HEK293 (cell line): ENCODE results near the gene TEX52.

ENCODE experiments used
- CTCF ChIA-PET: fragments of 350-600 bp; formaldehyde crosslinking; extraction: SDS; loops from one replicate; lab custom pipeline; 2021; ENCODE audit warnings: antibody characterized with exemption; lab: Yijun Ruan, JAX
- POLR2A ChIA-PET: fragments of 300-600 bp; formaldehyde crosslinking; extraction: SDS; loops from one replicate; lab custom pipeline; 2020; ENCODE audit warnings: antibody characterized with exemption, inconsistent platforms; lab: Yijun Ruan, JAX
- H3K27ac ChIP-seq: fragments of 200-500 bp; sonication (Bioruptor generic); 2 replicates; pipeline ENCODE4 v1.5.1; 2014; ENCODE audit warnings: low read depth, low read length, control low read depth, inconsistent platforms; ENCODE audit errors: extremely low read depth
- H3K36me3 ChIP-seq, 2 experiments: fragments of 200-500 bp in 1 of 2; sonication (Bioruptor generic) in 1 of 2; 1 replicate in 1 of 2; 2 replicates in 1 of 2; pipeline ENCODE4 v1.5.1; 2014 to 2017; ENCODE audit warnings: inconsistent platforms in 2 of 2, low read length in 2 of 2; ENCODE audit not compliant: control insufficient read depth in 2 of 2, insufficient read depth in 1 of 2
- H3K4me1 ChIP-seq: fragments of 200-500 bp; sonication (Bioruptor generic); 2 replicates; pipeline ENCODE4 v1.5.1; 2014; ENCODE audit warnings: mild to moderate bottlenecking, low read length, inconsistent platforms; ENCODE audit not compliant: control insufficient read depth, insufficient read depth
- H3K4me3 ChIP-seq: 2 replicates; pipeline ENCODE4 v1.5.1; 2011; ENCODE audit warnings: low read depth, mild to moderate bottlenecking, control low read depth, low read length, moderate library complexity
- H3K9me3 ChIP-seq: fragments of 200-500 bp; sonication (Bioruptor generic); 2 replicates; pipeline ENCODE4 v1.5.1; 2014; ENCODE audit warnings: low read depth, low read length, inconsistent platforms; ENCODE audit not compliant: control insufficient read depth, insufficient read depth
- ATF2 ChIP-seq: fragments of 450-650 bp; formaldehyde crosslinking; IDR thresholded peaks from 2 replicates; pipeline ENCODE4 v1.5.1; 2016; ENCODE audit warnings: missing biosample characterization, missing genetic modification characterization, low read depth
- MZF1 ChIP-seq: fragments of 450-650 bp; formaldehyde crosslinking; IDR thresholded peaks from 2 replicates; pipeline ENCODE4 v1.5.1; 2017; ENCODE audit warnings: missing biosample characterization, missing genetic modification characterization, borderline replicate concordance
- OVOL3 ChIP-seq: fragments of 450-650 bp; formaldehyde crosslinking; IDR thresholded peaks from 2 replicates; pipeline ENCODE4 v1.5.1; 2016; ENCODE audit warnings: missing biosample characterization, missing genetic modification characterization
- RBAK ChIP-seq: fragments of 450-650 bp; formaldehyde crosslinking; IDR thresholded peaks from 2 replicates; pipeline ENCODE4 v1.5.1; 2016; ENCODE audit warnings: missing biosample characterization, missing genetic modification characterization
- ZFP37 ChIP-seq: fragments of 450-650 bp; formaldehyde crosslinking; IDR thresholded peaks from 2 replicates; pipeline ENCODE4 v1.5.1; 2016; ENCODE audit warnings: missing biosample characterization, missing genetic modification characterization
- ZNF121 ChIP-seq: fragments of 450-650 bp; formaldehyde crosslinking; IDR thresholded peaks from 2 replicates; pipeline ENCODE4 v1.5.1; 2016; ENCODE audit warnings: missing biosample characterization, missing genetic modification characterization
- ZNF174 ChIP-seq: fragments of 450-650 bp; formaldehyde crosslinking; IDR thresholded peaks from 2 replicates; pipeline ENCODE4 v1.5.0; 2017; ENCODE audit warnings: missing biosample characterization, mild to moderate bottlenecking, missing genetic modification characterization
- ZNF211 ChIP-seq: fragments of 450-650 bp; formaldehyde crosslinking; IDR thresholded peaks from 2 replicates; pipeline ENCODE4 v1.5.1; 2016; ENCODE audit warnings: low read depth, missing biosample characterization, missing genetic modification characterization
- ZNF214 ChIP-seq: fragments of 450-650 bp; formaldehyde crosslinking; IDR thresholded peaks from 2 replicates; pipeline ENCODE4 v1.5.1; 2017; ENCODE audit warnings: missing biosample characterization, mild to moderate bottlenecking, missing genetic modification characterization, borderline replicate concordance
- ZNF248 ChIP-seq: fragments of 450-650 bp; formaldehyde crosslinking; IDR thresholded peaks from 2 replicates; pipeline ENCODE4 v1.5.1; 2017; ENCODE audit warnings: missing biosample characterization, missing genetic modification characterization
- ZNF266 ChIP-seq: fragments of 450-650 bp; formaldehyde crosslinking; IDR thresholded peaks from 2 replicates; pipeline ENCODE4 v1.5.1; 2016; ENCODE audit warnings: missing biosample characterization, missing genetic modification characterization, low read depth
- ZNF350 ChIP-seq: fragments of 450-650 bp; formaldehyde crosslinking; IDR thresholded peaks from 2 replicates; pipeline ENCODE4 v1.5.0; 2017; ENCODE audit warnings: missing biosample characterization, mild to moderate bottlenecking, missing genetic modification characterization
- ZNF394 ChIP-seq: fragments of 450-650 bp; formaldehyde crosslinking; IDR thresholded peaks from 2 replicates; pipeline ENCODE4 v1.5.1; 2016; ENCODE audit warnings: missing biosample characterization, missing genetic modification characterization, mild to moderate bottlenecking, moderate library complexity, borderline replicate concordance
- ZNF518A ChIP-seq: fragments of 450-650 bp; formaldehyde crosslinking; conservative IDR thresholded peaks from 2 replicates; pipeline ENCODE4 v1.5.1; 2016; ENCODE audit warnings: low read depth, missing biosample characterization, missing genetic modification characterization
- ZNF558 ChIP-seq: fragments of 450-650 bp; formaldehyde crosslinking; IDR thresholded peaks from 2 replicates; pipeline ENCODE4 v1.5.1; 2016; ENCODE audit warnings: missing biosample characterization, missing genetic modification characterization
- ZNF600 ChIP-seq: fragments of 450-650 bp; formaldehyde crosslinking; IDR thresholded peaks from 2 replicates; pipeline ENCODE4 v1.5.1; 2016; ENCODE audit warnings: missing biosample characterization, missing genetic modification characterization
- ZNF623 ChIP-seq: fragments of 450-650 bp; formaldehyde crosslinking; IDR thresholded peaks from 2 replicates; pipeline ENCODE4 v1.5.1; 2016; ENCODE audit warnings: missing biosample characterization, missing genetic modification characterization
- ZNF660 ChIP-seq: fragments of 450-650 bp; IDR thresholded peaks from 2 replicates; pipeline ENCODE4 v1.5.1; 2018; ENCODE audit warnings: missing biosample characterization, mild to moderate bottlenecking, missing genetic modification characterization
- TF ChIP-seq, protein P1 (sequence below): sonication (generic); formaldehyde crosslinking; IDR thresholded peaks from 2 replicates; pipeline ENCODE4 v1.8.1; 2022; ENCODE audit warnings: mild to moderate bottlenecking, moderate library complexity, missing genetic modification reagents
- TF ChIP-seq, protein P2 (sequence below): fragments of 450-650 bp; formaldehyde crosslinking; IDR thresholded peaks from 2 replicates; pipeline ENCODE4 v1.5.1; 2016; ENCODE audit warnings: missing biosample characterization, missing genetic modification characterization

TEX52 gene

GRCh38 chr12:2841056-2841650, 15.7 kb downstream of the TEX52 start:
- no peak overlapping the region for H3K4me3 ChIP-seq
- H3K27ac ChIP-seq: no peak overlapping the region
- CTCF ChIA-PET: no interaction called here
- TF ChIP-seq ZNF660 (no peak), ATF2 (tag by site-specific recombination) (no peak), ZNF350 (tag by site-specific recombination) (no peak), ZNF558 (no peak), ZFP37 (no peak), RBAK (tag by site-specific recombination) (no peak), ZNF174 (tag by site-specific recombination) (no peak), ZNF211 (tag by site-specific recombination) (no peak), ZNF600 (tag by site-specific recombination) (no peak), OVOL3 (no peak), ZNF248 (tag by site-specific recombination) (no peak), ZNF623 (tag by site-specific recombination) (no peak), ZNF121 (tag by site-specific recombination) (no peak), ZNF214 (no peak), MZF1 (no peak), ZNF394 (tag by site-specific recombination) (no peak), ZNF518A (tag by site-specific recombination) (no peak), ZNF266 (tag by site-specific recombination) (no peak)
- TF ChIP-seq, protein P1, sequence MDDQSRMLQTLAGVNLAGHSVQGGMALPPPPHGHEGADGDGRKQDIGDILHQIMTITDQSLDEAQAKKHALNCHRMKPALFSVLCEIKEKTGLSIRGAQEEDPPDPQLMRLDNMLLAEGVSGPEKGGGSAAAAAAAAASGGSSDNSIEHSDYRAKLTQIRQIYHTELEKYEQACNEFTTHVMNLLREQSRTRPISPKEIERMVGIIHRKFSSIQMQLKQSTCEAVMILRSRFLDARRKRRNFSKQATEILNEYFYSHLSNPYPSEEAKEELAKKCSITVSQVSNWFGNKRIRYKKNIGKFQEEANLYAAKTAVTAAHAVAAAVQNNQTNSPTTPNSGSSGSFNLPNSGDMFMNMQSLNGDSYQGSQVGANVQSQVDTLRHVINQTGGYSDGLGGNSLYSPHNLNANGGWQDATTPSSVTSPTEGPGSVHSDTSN: no peak
- TF ChIP-seq, protein P2, sequence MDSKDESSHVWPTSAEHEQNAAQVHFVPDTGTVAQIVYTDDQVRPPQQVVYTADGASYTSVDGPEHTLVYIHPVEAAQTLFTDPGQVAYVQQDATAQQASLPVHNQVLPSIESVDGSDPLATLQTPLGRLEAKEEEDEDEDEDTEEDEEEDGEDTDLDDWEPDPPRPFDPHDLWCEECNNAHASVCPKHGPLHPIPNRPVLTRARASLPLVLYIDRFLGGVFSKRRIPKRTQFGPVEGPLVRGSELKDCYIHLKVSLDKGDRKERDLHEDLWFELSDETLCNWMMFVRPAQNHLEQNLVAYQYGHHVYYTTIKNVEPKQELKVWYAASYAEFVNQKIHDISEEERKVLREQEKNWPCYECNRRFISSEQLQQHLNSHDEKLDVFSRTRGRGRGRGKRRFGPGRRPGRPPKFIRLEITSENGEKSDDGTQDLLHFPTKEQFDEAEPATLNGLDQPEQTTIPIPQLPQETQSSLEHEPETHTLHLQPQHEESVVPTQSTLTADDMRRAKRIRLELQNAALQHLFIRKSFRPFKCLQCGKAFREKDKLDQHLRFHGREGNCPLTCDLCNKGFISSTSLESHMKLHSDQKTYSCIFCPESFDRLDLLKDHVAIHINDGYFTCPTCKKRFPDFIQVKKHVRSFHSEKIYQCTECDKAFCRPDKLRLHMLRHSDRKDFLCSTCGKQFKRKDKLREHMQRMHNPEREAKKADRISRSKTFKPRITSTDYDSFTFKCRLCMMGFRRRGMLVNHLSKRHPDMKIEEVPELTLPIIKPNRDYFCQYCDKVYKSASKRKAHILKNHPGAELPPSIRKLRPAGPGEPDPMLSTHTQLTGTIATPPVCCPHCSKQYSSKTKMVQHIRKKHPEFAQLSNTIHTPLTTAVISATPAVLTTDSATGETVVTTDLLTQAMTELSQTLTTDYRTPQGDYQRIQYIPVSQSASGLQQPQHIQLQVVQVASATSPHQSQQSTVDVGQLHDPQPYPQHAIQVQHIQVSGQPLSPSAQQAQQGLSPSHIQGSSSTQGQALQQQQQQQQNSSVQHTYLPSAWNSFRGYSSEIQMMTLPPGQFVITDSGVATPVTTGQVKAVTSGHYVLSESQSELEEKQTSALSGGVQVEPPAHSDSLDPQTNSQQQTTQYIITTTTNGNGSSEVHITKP (tag by site-specific recombination): no peak
- H3K4me1 ChIP-seq: no peaks in the 10 kb centered on the region
- H3K36me3 ChIP-seq: peaks cover 0 to 13% of the 10 kb centered on the region in 2 experiments; a peak in 2 of 3 replicates
- H3K9me3 ChIP-seq: no peaks in the 10 kb centered on the region
- POLR2A ChIA-PET: no interaction called here
